ENCODE measurements around the gene GATC.

DNA sequence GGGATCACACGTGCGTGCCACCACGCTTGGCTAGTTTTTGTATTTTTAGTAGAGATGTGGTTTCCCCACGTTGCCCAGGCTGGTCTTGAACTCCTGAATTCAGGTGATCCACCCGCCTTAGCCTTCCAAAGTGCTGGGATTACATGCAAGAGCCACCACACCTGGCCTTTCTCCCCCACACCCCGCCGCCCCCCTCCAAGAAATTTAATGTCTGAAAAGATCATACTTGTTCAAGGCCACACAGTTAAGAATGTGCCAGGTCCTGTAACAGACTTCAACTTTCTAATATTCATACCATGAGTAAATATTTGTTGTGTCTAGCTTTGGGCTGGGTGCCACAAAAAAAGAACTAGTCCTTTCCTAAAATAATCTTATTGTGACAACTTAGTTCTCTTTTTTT is 9.1 kb downstream of the GATC start:
- TF ChIP-seq POLR2A (IDR thresholded peaks at IDR 0.05): no peak
- TF ChIP-seq, protein P1, sequence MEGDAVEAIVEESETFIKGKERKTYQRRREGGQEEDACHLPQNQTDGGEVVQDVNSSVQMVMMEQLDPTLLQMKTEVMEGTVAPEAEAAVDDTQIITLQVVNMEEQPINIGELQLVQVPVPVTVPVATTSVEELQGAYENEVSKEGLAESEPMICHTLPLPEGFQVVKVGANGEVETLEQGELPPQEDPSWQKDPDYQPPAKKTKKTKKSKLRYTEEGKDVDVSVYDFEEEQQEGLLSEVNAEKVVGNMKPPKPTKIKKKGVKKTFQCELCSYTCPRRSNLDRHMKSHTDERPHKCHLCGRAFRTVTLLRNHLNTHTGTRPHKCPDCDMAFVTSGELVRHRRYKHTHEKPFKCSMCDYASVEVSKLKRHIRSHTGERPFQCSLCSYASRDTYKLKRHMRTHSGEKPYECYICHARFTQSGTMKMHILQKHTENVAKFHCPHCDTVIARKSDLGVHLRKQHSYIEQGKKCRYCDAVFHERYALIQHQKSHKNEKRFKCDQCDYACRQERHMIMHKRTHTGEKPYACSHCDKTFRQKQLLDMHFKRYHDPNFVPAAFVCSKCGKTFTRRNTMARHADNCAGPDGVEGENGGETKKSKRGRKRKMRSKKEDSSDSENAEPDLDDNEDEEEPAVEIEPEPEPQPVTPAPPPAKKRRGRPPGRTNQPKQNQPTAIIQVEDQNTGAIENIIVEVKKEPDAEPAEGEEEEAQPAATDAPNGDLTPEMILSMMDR (IDR thresholded peaks at IDR 0.05): no peak
